Neural progenitor cell (in vitro differentiated cells): ENCODE results near the gene OR2A42.
"Not testable (repeated sequence)": the region's sequence is repeated elsewhere in the genome, so short reads cannot be mapped to it uniquely, and the experiment has no call there.

Source experiments
- EZH2phosphoT487 ChIP-seq: fragments of 200-600 bp; sonication (generic); IDR thresholded peaks from 2 replicates; pipeline ENCODE4 v1.6.1; 2017; ENCODE audit warnings: antibody characterized with exemption
- TF ChIP-seq, protein P1 (sequence below): fragments of 200-600 bp; sonication (generic); IDR thresholded peaks from 2 replicates; pipeline ENCODE4 v1.5.1; 2017; ENCODE audit warnings: antibody characterized with exemption, mild to moderate bottlenecking

DNA sequence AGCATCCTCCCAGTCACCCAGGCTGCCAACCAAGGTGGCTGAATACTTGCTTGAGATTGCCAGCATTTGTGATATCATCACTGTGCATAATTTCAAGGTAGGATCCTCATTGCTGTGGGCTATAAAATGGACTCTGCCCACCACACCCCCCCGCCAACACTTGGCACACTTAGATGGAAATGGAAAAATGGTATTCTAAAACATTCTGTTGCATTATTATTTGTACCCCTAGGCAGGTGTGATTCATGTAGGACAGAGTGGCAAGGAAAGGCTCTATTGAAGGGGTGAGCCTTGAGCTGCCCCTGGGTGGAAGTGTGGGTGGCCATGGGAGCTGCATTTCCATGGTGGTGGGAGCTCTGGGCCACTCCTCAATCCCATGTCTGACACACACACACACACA is 20.8 kb downstream of the OR2A42 start:
- not testable (repeated sequence) for TF ChIP-seq EZH2phosphoT487
- TF ChIP-seq, protein P1, sequence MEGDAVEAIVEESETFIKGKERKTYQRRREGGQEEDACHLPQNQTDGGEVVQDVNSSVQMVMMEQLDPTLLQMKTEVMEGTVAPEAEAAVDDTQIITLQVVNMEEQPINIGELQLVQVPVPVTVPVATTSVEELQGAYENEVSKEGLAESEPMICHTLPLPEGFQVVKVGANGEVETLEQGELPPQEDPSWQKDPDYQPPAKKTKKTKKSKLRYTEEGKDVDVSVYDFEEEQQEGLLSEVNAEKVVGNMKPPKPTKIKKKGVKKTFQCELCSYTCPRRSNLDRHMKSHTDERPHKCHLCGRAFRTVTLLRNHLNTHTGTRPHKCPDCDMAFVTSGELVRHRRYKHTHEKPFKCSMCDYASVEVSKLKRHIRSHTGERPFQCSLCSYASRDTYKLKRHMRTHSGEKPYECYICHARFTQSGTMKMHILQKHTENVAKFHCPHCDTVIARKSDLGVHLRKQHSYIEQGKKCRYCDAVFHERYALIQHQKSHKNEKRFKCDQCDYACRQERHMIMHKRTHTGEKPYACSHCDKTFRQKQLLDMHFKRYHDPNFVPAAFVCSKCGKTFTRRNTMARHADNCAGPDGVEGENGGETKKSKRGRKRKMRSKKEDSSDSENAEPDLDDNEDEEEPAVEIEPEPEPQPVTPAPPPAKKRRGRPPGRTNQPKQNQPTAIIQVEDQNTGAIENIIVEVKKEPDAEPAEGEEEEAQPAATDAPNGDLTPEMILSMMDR = not testable (repeated sequence)
